Neural cell (in vitro differentiated cells): ENCODE results near the gene FNBP1.

Experiments
- CTCF ChIP-seq: fragments of 450-650 bp; IDR thresholded peaks from 2 replicates; pipeline ENCODE4 v1.5.1; 2014; ENCODE audit warnings: antibody characterized with exemption, mild to moderate bottlenecking, moderate library complexity; ENCODE audit not compliant: poor library complexity, severe bottlenecking
- EP300 ChIP-seq: fragments of 450-650 bp; conservative IDR thresholded peaks from 2 replicates; pipeline ENCODE4 v1.6.1; 2014; ENCODE audit warnings: antibody characterized with exemption, mild to moderate bottlenecking, moderate library complexity; ENCODE audit not compliant: poor library complexity, severe bottlenecking
- POLR2AphosphoS5 ChIP-seq: IDR thresholded peaks from 2 replicates; pipeline ENCODE4 v1.6.1; 2012
- TAF1 ChIP-seq: IDR thresholded peaks from 2 replicates; pipeline ENCODE4 v1.6.1; 2012; ENCODE audit warnings: low read depth

GRCh38 chr9:130022566-130023143, 20.3 kb downstream of the FNBP1 start:
- TF ChIP-seq TAF1 (no peak), CTCF (no peak), POLR2AphosphoS5 (no peak), EP300 (no peak)
